Mucosa of rectum (tissue), 2 donors: ENCODE results near the gene CACNA1B.
A peak's percentile ranks its signal among the peaks of the same experiment; 100 is the strongest.
"Not testable (repeated sequence)": the region's sequence is repeated elsewhere in the genome, so short reads cannot be mapped to it uniquely, and the experiment has no call there.

Experiments
- H3K27ac ChIP-seq, 2 donors: one replicate each; pipeline ENCODE4 v1.7.0; 2013; ENCODE audit warnings: inconsistent platforms in 2 of 2, low read depth in 2 of 2, low read length in 2 of 2
- H3K27me3 ChIP-seq, 2 donors: one replicate each; pipeline ENCODE4 v1.7.0; 2013; ENCODE audit warnings: low read length in 2 of 2; ENCODE audit not compliant: control insufficient read depth in 2 of 2, insufficient read depth in 2 of 2
- H3K36me3 ChIP-seq, 2 donors: one replicate each; pipeline ENCODE4 v1.7.0; 2013; ENCODE audit warnings: low read length in 2 of 2; ENCODE audit not compliant: control insufficient read depth in 2 of 2, insufficient read depth in 2 of 2
- H3K4me1 ChIP-seq, 2 donors: one replicate each; pipeline ENCODE4 v1.7.0; 2013; ENCODE audit warnings: low read length in 2 of 2, mild to moderate bottlenecking in 1 of 2; ENCODE audit not compliant: control insufficient read depth in 2 of 2, insufficient read depth in 2 of 2
- H3K4me3 ChIP-seq, 2 donors: one replicate each; pipeline ENCODE4 v1.7.0; 2013; ENCODE audit warnings: low read length in 2 of 2
- H3K9ac ChIP-seq, 2 donors: one replicate each; pipeline ENCODE4 v1.7.0; 2013; ENCODE audit warnings: low read length in 2 of 2, low read depth in 1 of 2, mild to moderate bottlenecking in 1 of 2
- H3K9me3 ChIP-seq, 2 donors: one replicate each; pipeline ENCODE4 v1.7.0; 2013; ENCODE audit warnings: low read length in 2 of 2; ENCODE audit not compliant: control insufficient read depth in 2 of 2
- donor health status: healthy.
- donor health status: Normal muscosa, but diverticular disease.

The CACNA1B gene

GRCh38 chr9:137877506-137878122 lies at the start of gene CACNA1B:
TSS of gene CACNA1B (plus strand) at chr9:137877782. CDS start at chr9:137877934, 152 bp downstream.
- H3K9ac ChIP-seq, result not testable (repeated sequence)
- peak within 1 kb of the TSS in 1 of 2 donors; percentile 16 for H3K4me3 ChIP-seq

GRCh38 chr9:137827908-137828526 lies 49.6 kb upstream of the CACNA1B start:
- H3K4me3 ChIP-seq, result no peak overlapping the region
- H3K27me3 ChIP-seq, result no peaks in the 10 kb centered on the region
- H3K9me3 ChIP-seq, result no peaks in the 10 kb centered on the region
- no peak overlapping the region for H3K9ac ChIP-seq
- no peaks in the 10 kb centered on the region for H3K4me1 ChIP-seq
- no peak overlapping the region for H3K27ac ChIP-seq
- H3K36me3 ChIP-seq, result peaks cover 22 to 47% of the 10 kb centered on the region in 2 donors

More at GRCh38 chr9:137877506-137878122, at the start of gene CACNA1B:
- not testable (repeated sequence) for H3K27ac ChIP-seq, H3K36me3 ChIP-seq, H3K4me1 ChIP-seq, H3K9me3 ChIP-seq
- peaks cover 0 to 14% of the 10 kb centered on the region in 2 donors for H3K27me3 ChIP-seq

GRCh38 chr9:137828527-137829259 lies 48.9 kb upstream of the CACNA1B start:
- no peaks in the 10 kb centered on the region for H3K27me3 ChIP-seq
- H3K9ac ChIP-seq, result no peak overlapping the region
- no peak overlapping the region for H3K27ac ChIP-seq
- peaks cover 27 to 51% of the 10 kb centered on the region in 2 donors for H3K36me3 ChIP-seq
- no peaks in the 10 kb centered on the region for H3K4me1 ChIP-seq
- H3K4me3 ChIP-seq, result no peak overlapping the region
- H3K9me3 ChIP-seq, result no peaks in the 10 kb centered on the region

- Histone ChIP-seq H3K9ac (no peak overlapping the region), H3K4me3 (no peak overlapping the region), H3K36me3 (peaks cover 31 to 46% of the 10 kb centered on the region in 2 donors), H3K9me3 (no peaks in the 10 kb centered on the region), H3K27me3 (no peaks in the 10 kb centered on the region), H3K27ac (no peak overlapping the region), H3K4me1 (no peaks in the 10 kb centered on the region)
Measured at GRCh38 chr9:137829260-137829996, 48.2 kb upstream of the CACNA1B start.

- Histone ChIP-seq H3K27ac (no peak overlapping the region), H3K4me1 (no peaks in the 10 kb centered on the region), H3K27me3 (no peaks in the 10 kb centered on the region), H3K4me3 (no peak overlapping the region), H3K9ac (no peak overlapping the region), H3K36me3 (peaks cover 40 to 43% of the 10 kb centered on the region in 2 donors), H3K9me3 (no peaks in the 10 kb centered on the region)
Measured at GRCh38 chr9:137832191-137832700, 45.3 kb upstream of the CACNA1B start.

GRCh38 chr9:137832830-137833590 lies 44.6 kb upstream of the CACNA1B start:
- Histone ChIP-seq H3K9me3 (no peaks in the 10 kb centered on the region), H3K4me1 (no peaks in the 10 kb centered on the region), H3K4me3 (no peak overlapping the region), H3K9ac (no peak overlapping the region), H3K27ac (no peak overlapping the region), H3K36me3 (peaks cover 40% of the 10 kb centered on the region in 2 donors), H3K27me3 (no peaks in the 10 kb centered on the region)

GRCh38 chr9:137833721-137834613 lies 43.6 kb upstream of the CACNA1B start:
- Histone ChIP-seq H3K27ac (no peak overlapping the region), H3K9ac (no peak overlapping the region), H3K4me1 (no peaks in the 10 kb centered on the region), H3K27me3 (no peaks in the 10 kb centered on the region), H3K9me3 (no peaks in the 10 kb centered on the region), H3K4me3 (no peak overlapping the region), H3K36me3 (peaks cover 38 to 40% of the 10 kb centered on the region in 2 donors)

GRCh38 chr9:137834846-137835546 lies 42.6 kb upstream of the CACNA1B start:
- Histone ChIP-seq H3K27me3 (no peaks in the 10 kb centered on the region), H3K9ac (no peak overlapping the region), H3K4me1 (no peaks in the 10 kb centered on the region), H3K4me3 (no peak overlapping the region), H3K36me3 (peaks cover 33 to 37% of the 10 kb centered on the region in 2 donors), H3K9me3 (no peaks in the 10 kb centered on the region), H3K27ac (no peak overlapping the region)
